Thoracic aorta (tissue), 2 donors: ENCODE measurements around the gene GTSE1. TPM values are rescaled to one million over a fixed set of nuclear protein-coding genes. Genes with fewer than 3 reads are reported as not detected.

Source experiments
- ATAC-seq: fragments of 150-250 bp; one replicate; pipeline ENCODE4 v1.8.0; 2017; ENCODE audit warnings: low read depth; ENCODE audit not compliant: insufficient number of reproducible peaks, low FRiP score
- DNase-seq: peaks from one replicate; pipeline ENCODE4 v3.0.0-alpha.2; 2020; ENCODE audit warnings: low spot score
- H3K27ac ChIP-seq, 2 donors: fragments of 200-600 bp; sonication (generic); 1 replicate in 1 of 2; 2 replicates in 1 of 2; pipeline ENCODE4 v1.5.1; 2016; ENCODE audit warnings: mild to moderate bottlenecking in 2 of 2, moderate library complexity in 2 of 2
- H3K27me3 ChIP-seq: fragments of 200-600 bp; sonication (generic); replicated peaks from 2 replicates; pipeline ENCODE4 v1.6.0; 2016; ENCODE audit warnings: mild to moderate bottlenecking; ENCODE audit not compliant: insufficient read depth
- H3K36me3 ChIP-seq: fragments of 200-600 bp; sonication (generic); one replicate; pipeline ENCODE4 v1.5.1; 2016
- H3K4me1 ChIP-seq, 2 donors: fragments of 200-600 bp; sonication (generic); 1 replicate in 1 of 2; 2 replicates in 1 of 2; pipeline versions ENCODE4 v1.5.1 to v1.6.0; 2016; ENCODE audit warnings: low read depth in 2 of 2, mild to moderate bottlenecking in 1 of 2; ENCODE audit not compliant: control insufficient read depth in 1 of 2
- H3K4me3 ChIP-seq: fragments of 200-600 bp; sonication (generic); 2 replicates; pipeline ENCODE4 v1.5.1; 2016; ENCODE audit warnings: mild to moderate bottlenecking
- H3K9me3 ChIP-seq: fragments of 200-600 bp; sonication (generic); 2 replicates; pipeline ENCODE4 v1.5.1; 2016
- total RNA-seq, 2 donors: library from RNA; depleted of rRNA; stranded (reverse); fragments of >200 nt; gene quantifications; one replicate each; pipeline versions ENCODE4 v1.1.0 to v1.2.3, GENCODE V29; 2016
- TF ChIP-seq, protein P1 (sequence below): fragments of 200-600 bp; sonication (generic); IDR thresholded peaks from one replicate; pipeline ENCODE4 v1.5.1; 2019; ENCODE audit warnings: antibody characterized with exemption

Gene GTSE1
- total RNA-seq, 2 donors from 2014 or later, result 0.41 to 0.92 TPM

GRCh38 chr22:46368422-46368821 is 71.8 kb downstream of the GTSE1 start:
- DNase-seq, result no peak
- no peaks in the 10 kb centered on the region for H3K9me3 ChIP-seq
- H3K4me3 ChIP-seq, result no peak overlapping the region
- no peaks in the 10 kb centered on the region for H3K4me1 ChIP-seq
- no peak overlapping the region for H3K27ac ChIP-seq
- ATAC-seq, result no peak
- no peaks in the 10 kb centered on the region for H3K27me3 ChIP-seq
- TF ChIP-seq, protein P1, sequence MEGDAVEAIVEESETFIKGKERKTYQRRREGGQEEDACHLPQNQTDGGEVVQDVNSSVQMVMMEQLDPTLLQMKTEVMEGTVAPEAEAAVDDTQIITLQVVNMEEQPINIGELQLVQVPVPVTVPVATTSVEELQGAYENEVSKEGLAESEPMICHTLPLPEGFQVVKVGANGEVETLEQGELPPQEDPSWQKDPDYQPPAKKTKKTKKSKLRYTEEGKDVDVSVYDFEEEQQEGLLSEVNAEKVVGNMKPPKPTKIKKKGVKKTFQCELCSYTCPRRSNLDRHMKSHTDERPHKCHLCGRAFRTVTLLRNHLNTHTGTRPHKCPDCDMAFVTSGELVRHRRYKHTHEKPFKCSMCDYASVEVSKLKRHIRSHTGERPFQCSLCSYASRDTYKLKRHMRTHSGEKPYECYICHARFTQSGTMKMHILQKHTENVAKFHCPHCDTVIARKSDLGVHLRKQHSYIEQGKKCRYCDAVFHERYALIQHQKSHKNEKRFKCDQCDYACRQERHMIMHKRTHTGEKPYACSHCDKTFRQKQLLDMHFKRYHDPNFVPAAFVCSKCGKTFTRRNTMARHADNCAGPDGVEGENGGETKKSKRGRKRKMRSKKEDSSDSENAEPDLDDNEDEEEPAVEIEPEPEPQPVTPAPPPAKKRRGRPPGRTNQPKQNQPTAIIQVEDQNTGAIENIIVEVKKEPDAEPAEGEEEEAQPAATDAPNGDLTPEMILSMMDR, result no peak
- H3K36me3 ChIP-seq, result no peaks in the 10 kb centered on the region

DNA sequence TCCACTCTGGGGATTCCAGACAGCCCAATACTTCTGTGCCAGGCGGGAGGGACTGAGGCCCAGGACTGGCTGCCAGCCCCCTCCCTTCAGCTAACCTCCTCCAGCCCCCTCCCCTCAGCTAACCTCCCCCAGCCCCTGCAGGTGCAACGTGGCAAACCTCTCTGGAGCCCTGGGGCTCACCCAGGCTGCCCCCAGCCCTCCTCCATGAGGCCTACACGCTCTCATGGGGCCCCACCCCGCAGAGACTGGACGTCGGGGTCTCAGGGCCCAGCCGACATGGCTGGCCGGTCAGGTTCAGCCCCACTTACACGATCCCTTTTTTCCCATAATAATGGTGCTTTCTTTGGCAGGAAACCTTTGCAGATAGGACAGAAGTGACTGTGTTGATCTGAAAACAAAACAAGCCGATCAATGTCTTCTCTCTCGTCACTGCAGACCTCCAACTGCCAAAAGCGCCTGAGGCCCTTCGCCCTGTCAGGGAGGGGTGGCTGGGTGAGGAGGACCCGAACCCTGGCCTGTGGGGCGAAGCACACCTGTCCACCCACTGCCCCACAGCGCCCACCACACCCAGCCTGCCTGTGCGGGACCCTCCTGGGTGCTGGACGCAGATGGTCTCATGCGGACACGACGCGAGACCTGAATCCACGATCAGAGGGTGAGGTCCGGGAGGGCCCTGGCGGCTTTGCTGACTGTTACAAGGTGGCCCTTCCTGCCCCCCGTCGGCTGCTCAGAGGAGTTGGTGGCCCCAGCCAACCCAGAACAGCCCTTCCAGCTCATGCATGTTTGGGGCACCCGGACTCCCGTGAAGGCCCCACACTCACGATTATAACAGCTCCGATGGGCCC is 72.4 kb downstream of the GTSE1 start:
- no peak for DNase-seq
- Histone ChIP-seq H3K27ac (no peak overlapping the region), H3K27me3 (no peaks in the 10 kb centered on the region), H3K4me1 (no peaks in the 10 kb centered on the region), H3K4me3 (no peak overlapping the region), H3K9me3 (no peaks in the 10 kb centered on the region), H3K36me3 (no peaks in the 10 kb centered on the region)
- TF ChIP-seq, protein P1, result no peak
- ATAC-seq, result no peak

DNA sequence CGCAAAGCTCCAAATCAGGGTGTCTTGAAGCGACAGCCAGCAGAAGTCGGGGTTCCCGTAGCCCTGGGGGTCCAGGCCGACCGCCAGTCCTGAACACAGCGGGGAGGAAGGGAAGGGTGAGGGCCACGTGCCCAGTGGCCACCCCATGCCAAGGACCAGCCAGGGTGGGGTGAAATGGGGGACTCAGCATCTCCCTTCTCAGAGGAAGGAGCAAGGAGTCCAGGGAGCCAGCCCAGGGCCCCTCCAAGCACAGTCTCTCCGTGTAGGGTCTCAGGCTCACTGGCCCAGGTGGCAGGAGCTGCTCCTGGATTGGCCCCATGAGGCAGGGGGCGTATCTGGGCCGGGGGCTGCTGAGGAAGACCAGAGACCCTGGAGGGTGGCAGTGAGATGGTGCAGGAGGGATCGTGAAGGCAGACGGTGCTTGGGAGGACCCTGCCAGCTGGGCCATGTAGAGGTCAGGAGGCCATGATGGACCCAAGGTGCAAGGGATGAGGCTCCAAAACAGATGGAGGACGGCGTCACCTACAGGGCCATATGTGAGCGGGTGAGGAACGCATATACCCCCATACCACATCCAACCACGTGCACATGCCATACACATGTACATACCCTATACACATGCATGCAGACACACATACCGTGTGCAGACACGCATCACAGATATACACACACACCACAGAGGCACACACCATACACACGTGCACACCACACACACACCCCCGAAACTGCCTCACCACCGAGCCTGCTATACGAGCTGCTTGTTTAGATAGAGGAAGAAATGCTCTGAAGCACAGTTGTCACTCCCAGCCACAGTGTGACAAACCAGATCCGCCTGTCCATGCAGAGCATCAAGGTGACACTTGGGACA is 73.3 kb downstream of the GTSE1 start:
- H3K27me3 ChIP-seq, result no peaks in the 10 kb centered on the region
- TF ChIP-seq, protein P1, result no peak
- no peak for ATAC-seq
- H3K27ac ChIP-seq, result no peak overlapping the region
- H3K4me3 ChIP-seq, result no peak overlapping the region
- H3K36me3 ChIP-seq, result no peaks in the 10 kb centered on the region
- no peaks in the 10 kb centered on the region for H3K9me3 ChIP-seq
- no peak for DNase-seq
- no peaks in the 10 kb centered on the region for H3K4me1 ChIP-seq

DNA sequence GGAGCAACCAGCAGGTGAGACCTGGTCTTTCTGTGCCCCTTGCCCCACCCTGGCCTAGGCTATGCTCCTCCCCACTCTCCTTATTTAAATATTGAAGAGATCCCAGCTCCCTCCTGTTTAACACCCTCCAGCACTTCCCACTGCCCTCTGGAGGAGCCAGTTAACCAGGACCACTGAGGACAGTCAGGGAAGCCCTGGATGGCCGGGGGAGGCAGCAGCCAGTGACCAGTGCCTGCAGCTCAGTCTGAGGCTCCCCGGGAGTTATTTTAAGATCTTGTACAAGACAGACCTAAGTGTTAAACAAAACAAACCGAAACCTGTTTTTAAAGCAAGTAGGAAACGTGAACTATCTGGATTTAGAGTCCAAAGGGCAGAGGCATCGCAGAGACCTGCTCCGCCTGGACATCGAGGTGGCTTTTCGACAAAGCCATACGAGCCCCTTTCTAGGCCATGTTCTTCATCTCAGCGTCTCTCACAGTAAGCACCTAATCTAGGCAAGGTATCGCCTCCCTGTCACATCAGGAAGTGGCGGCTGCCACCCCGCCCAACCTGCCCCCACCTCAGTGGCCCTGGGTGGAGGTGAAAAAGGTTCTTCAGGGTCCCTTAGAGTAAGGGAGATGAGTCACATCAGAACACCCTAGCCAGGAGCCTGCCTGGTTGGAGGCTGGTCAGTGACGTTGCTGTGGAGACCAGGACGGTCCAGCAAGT is 74.1 kb downstream of the GTSE1 start:
- H3K4me3 ChIP-seq, result no peak overlapping the region
- peaks cover 3% of the 10 kb centered on the region for H3K9me3 ChIP-seq
- no peak overlapping the region for H3K27ac ChIP-seq
- TF ChIP-seq, protein P1, result no peak
- no peaks in the 10 kb centered on the region for H3K36me3 ChIP-seq
- DNase-seq (no peak), ATAC-seq (no peak)
- H3K4me1 ChIP-seq, result no peaks in the 10 kb centered on the region
- H3K27me3 ChIP-seq, result no peaks in the 10 kb centered on the region
